GM12878 (cell line): ENCODE measurements around the gene APPBP2. TPM values are rescaled to one million over a fixed set of nuclear protein-coding genes. Genes with fewer than 3 reads are reported as not detected.

Experiments
- CREM ChIP-seq: IDR thresholded peaks from 2 replicates; pipeline ENCODE4 v1.6.1; 2014; ENCODE audit warnings: antibody characterized with exemption, low read depth
- EP300 ChIP-seq, 2 experiments: fragments of 150-350 bp in 1 of 2; IDR thresholded peaks; 2 replicates each; pipeline ENCODE4 v1.6.1; 2011 to 2012; ENCODE audit warnings: low read depth in 2 of 2, low read length in 2 of 2, borderline replicate concordance in 1 of 2, improper control_type of control experiment in 1 of 2, inconsistent platforms in 1 of 2; ENCODE audit not compliant: control insufficient read depth in 1 of 2
- EZH2 ChIP-seq: IDR thresholded peaks from 2 replicates; pipeline ENCODE4 v1.6.1; 2012; ENCODE audit warnings: low read depth, mild to moderate bottlenecking, control low read depth, inconsistent platforms, low read length, borderline replicate concordance; ENCODE audit not compliant: control insufficient read depth
- FOS ChIP-seq: IDR thresholded peaks from 3 replicates; pipeline ENCODE4 v1.6.1; 2011; ENCODE audit warnings: borderline replicate concordance; ENCODE audit not compliant: insufficient read length; ENCODE audit errors: extremely low read depth
- IKZF1 ChIP-seq: fragments of 450-650 bp; conservative IDR thresholded peaks from 2 replicates; pipeline ENCODE4 v1.6.1; 2017; ENCODE audit warnings: antibody characterized with exemption, mild to moderate bottlenecking
- MTA2 ChIP-seq: fragments of 450-650 bp; IDR thresholded peaks from 2 replicates; pipeline ENCODE4 v1.6.1; 2016; ENCODE audit warnings: low read depth, mild to moderate bottlenecking, moderate library complexity
- MTA3 ChIP-seq: IDR thresholded peaks from 2 replicates; pipeline ENCODE4 v1.6.1; 2012; ENCODE audit warnings: low read length, inconsistent platforms, borderline replicate concordance
- NRF1 ChIP-seq: conservative IDR thresholded peaks from 2 replicates; pipeline ENCODE4 v1.6.1; 2011; ENCODE audit warnings: mild to moderate bottlenecking, low read depth, low read length, improper control_type of control experiment
- PKNOX1 ChIP-seq: fragments of 450-650 bp; IDR thresholded peaks from 2 replicates; pipeline ENCODE4 v1.6.1; 2016; ENCODE audit warnings: mild to moderate bottlenecking
- PML ChIP-seq: IDR thresholded peaks from 2 replicates; pipeline ENCODE4 v1.6.1; 2012; ENCODE audit warnings: low read length, inconsistent platforms
- POLR2AphosphoS2 ChIP-seq: IDR thresholded peaks from 2 replicates; pipeline ENCODE4 v1.6.1; 2011; ENCODE audit warnings: low read depth, mild to moderate bottlenecking, low read length, improper control_type of control experiment, moderate library complexity
- POLR2AphosphoS5 ChIP-seq: IDR thresholded peaks from 2 replicates; pipeline ENCODE4 v1.6.1; 2011; ENCODE audit warnings: mild to moderate bottlenecking, low read length, inconsistent platforms
- SMARCA5 ChIP-seq: fragments of 450-650 bp; IDR thresholded peaks from 2 replicates; pipeline ENCODE4 v1.6.1; 2017; ENCODE audit warnings: mild to moderate bottlenecking
- STAT1 ChIP-seq: fragments of 450-650 bp; conservative IDR thresholded peaks from 2 replicates; pipeline ENCODE4 v1.6.1; 2014; ENCODE audit warnings: antibody characterized with exemption, mild to moderate bottlenecking
- TAF1 ChIP-seq: IDR thresholded peaks from 2 replicates; pipeline ENCODE4 v1.6.1; 2011; ENCODE audit warnings: mild to moderate bottlenecking, low read depth, low read length, borderline replicate concordance
- TBL1XR1 ChIP-seq: IDR thresholded peaks from 2 replicates; pipeline ENCODE4 v1.6.1; 2012; ENCODE audit warnings: low read depth, low read length, improper control_type of control experiment
- ZNF207 ChIP-seq: fragments of 450-650 bp; IDR thresholded peaks from 2 replicates; pipeline ENCODE4 v1.6.1; 2014; ENCODE audit warnings: antibody characterized with exemption, mild to moderate bottlenecking, borderline replicate concordance
- ZNF217 ChIP-seq: fragments of 450-650 bp; IDR thresholded peaks from 2 replicates; pipeline ENCODE4 v1.6.1; 2017; ENCODE audit warnings: antibody characterized with exemption, mild to moderate bottlenecking
- ZNF384 ChIP-seq: IDR thresholded peaks from 2 replicates; pipeline ENCODE4 v1.6.1; 2012; ENCODE audit warnings: low read depth, mild to moderate bottlenecking, low read length, improper control_type of control experiment, borderline replicate concordance
- polyA plus RNA-seq, 11 experiments: library from polyadenylated mRNA; depleted of rRNA in 4 of 11; unstranded in 6 of 11; stranded (reverse) in 5 of 11; fragments of >200 nt; fragmentation: Nextera tagmentation in 4 of 11; fragmentation: Illumina TruSeq in 1 of 11; extraction: Ambion mirVana in 4 of 11; extraction: Trizol in 1 of 11; gene quantifications; 1 replicate in 1 of 11; 2 replicates in 10 of 11; pipeline versions ENCODE4 v1.2.1 to v1.2.3, GENCODE V29; 2011 to 2016; ENCODE audit warnings: inconsistent platforms in 2 of 11, missing spikeins in 2 of 11, low read depth in 1 of 11
- total RNA-seq, 4 experiments: library from RNA; depleted of rRNA in 3 of 4; stranded (reverse); fragments of >200 nt in 3 of 4; fragmentation: Illumina TruSeq in 1 of 4; extraction: Trizol in 1 of 4; gene quantifications; 2 replicates each; pipeline versions ENCODE4 v1.2.1 to v1.2.3, GENCODE V29; 2013 to 2021
- TF ChIP-seq, protein P1 (sequence below): fragments of 450-650 bp; IDR thresholded peaks from 2 replicates; pipeline ENCODE4 v1.6.1; 2017; ENCODE audit warnings: antibody characterized with exemption, mild to moderate bottlenecking, moderate library complexity
- TF ChIP-seq, protein P2 (sequence below): IDR thresholded peaks from 2 replicates; pipeline ENCODE4 v1.6.1; 2011; ENCODE audit warnings: low read depth, mild to moderate bottlenecking, low read length, moderate library complexity, borderline replicate concordance; ENCODE audit errors: extremely low read depth
- TF ChIP-seq, protein P3 (sequence below): fragments of 450-650 bp; IDR thresholded peaks from 2 replicates; pipeline ENCODE4 v1.6.1; 2017; ENCODE audit warnings: mild to moderate bottlenecking, moderate library complexity

APPBP2 gene
- total and polyA plus RNA-seq, 10 of the 15 experiments (the other 5 are each of a cell fraction or from before 2014, with no cell fraction given) = 4.3 to 30.8 (median 13.1) TPM

DNA sequence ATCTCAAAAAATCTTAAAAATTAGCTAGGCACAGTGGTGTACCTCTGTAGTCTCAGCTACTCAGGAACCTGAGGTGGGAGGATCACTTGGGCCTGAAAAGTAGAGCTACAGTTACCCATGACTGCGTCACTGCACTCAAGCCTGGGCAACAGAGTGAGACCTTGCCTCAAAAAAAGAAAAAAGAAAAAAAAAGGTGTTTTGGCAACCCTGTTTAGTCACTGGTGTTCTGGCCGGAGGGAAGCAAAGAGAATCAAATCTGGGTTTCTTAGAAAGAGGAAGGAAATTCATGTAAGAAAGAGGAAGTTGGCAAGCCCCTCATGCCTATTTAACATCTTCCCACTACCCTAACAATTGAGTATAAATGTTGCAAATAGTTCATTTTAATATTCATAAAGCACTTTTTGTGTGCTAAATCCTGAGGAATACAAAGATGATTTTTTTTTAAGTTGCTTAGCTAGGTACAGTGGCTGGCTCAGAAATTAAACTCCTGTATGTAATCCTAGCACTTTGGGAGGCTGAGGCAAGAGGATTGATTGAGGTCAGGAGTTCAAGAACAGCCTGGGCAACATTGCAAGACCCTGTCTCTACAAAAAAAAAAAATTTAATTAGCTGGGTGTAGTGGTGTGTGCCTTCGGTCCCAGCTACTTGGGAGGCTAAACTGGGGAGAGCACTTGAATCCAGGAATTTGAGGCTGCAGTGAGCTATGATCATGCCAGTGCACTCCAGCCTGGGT is 127.6 kb downstream of the APPBP2 start (continued):
- TF ChIP-seq, protein P1, sequence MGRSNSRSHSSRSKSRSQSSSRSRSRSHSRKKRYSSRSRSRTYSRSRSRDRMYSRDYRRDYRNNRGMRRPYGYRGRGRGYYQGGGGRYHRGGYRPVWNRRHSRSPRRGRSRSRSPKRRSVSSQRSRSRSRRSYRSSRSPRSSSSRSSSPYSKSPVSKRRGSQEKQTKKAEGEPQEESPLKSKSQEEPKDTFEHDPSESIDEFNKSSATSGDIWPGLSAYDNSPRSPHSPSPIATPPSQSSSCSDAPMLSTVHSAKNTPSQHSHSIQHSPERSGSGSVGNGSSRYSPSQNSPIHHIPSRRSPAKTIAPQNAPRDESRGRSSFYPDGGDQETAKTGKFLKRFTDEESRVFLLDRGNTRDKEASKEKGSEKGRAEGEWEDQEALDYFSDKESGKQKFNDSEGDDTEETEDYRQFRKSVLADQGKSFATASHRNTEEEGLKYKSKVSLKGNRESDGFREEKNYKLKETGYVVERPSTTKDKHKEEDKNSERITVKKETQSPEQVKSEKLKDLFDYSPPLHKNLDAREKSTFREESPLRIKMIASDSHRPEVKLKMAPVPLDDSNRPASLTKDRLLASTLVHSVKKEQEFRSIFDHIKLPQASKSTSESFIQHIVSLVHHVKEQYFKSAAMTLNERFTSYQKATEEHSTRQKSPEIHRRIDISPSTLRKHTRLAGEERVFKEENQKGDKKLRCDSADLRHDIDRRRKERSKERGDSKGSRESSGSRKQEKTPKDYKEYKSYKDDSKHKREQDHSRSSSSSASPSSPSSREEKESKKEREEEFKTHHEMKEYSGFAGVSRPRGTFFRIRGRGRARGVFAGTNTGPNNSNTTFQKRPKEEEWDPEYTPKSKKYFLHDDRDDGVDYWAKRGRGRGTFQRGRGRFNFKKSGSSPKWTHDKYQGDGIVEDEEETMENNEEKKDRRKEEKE = no peak
- TF ChIP-seq ZNF217 (0 out of 2 replicates have a peak, but pooled peaks have one; percentile 44), ZNF207 (no peak), POLR2AphosphoS5 (no peak), MTA2 (peak; percentile 72), TAF1 (no peak), SMARCA5 (0 out of 2 replicates have a peak, but pooled peaks have one; percentile 36), FOS (no peak), CREM (peak; percentile 23; the same call in 1 of the 2 replicates), NRF1 (no peak), EP300 (IDR thresholded peaks at IDR 0.05; ENCODE audit: borderline replicate concordance in 1 of 2, control insufficient read depth in 1 of 2, low read depth in 2 of 2, low read length in 2 of 2) (0 out of 4 replicates have a peak, but pooled peaks of 1 of the 2 experiments have one; percentile 19), IKZF1 (peak; percentile 52), MTA3 (no peak), ZNF384 (peak; percentile 83), POLR2AphosphoS2 (no peak), PML (no peak), TBL1XR1 (no peak), PKNOX1 (no peak), STAT1 (no peak), EZH2 (no peak)
- TF ChIP-seq, protein P2, sequence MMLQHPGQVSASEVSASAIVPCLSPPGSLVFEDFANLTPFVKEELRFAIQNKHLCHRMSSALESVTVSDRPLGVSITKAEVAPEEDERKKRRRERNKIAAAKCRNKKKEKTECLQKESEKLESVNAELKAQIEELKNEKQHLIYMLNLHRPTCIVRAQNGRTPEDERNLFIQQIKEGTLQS = no peak
- TF ChIP-seq, protein P3, sequence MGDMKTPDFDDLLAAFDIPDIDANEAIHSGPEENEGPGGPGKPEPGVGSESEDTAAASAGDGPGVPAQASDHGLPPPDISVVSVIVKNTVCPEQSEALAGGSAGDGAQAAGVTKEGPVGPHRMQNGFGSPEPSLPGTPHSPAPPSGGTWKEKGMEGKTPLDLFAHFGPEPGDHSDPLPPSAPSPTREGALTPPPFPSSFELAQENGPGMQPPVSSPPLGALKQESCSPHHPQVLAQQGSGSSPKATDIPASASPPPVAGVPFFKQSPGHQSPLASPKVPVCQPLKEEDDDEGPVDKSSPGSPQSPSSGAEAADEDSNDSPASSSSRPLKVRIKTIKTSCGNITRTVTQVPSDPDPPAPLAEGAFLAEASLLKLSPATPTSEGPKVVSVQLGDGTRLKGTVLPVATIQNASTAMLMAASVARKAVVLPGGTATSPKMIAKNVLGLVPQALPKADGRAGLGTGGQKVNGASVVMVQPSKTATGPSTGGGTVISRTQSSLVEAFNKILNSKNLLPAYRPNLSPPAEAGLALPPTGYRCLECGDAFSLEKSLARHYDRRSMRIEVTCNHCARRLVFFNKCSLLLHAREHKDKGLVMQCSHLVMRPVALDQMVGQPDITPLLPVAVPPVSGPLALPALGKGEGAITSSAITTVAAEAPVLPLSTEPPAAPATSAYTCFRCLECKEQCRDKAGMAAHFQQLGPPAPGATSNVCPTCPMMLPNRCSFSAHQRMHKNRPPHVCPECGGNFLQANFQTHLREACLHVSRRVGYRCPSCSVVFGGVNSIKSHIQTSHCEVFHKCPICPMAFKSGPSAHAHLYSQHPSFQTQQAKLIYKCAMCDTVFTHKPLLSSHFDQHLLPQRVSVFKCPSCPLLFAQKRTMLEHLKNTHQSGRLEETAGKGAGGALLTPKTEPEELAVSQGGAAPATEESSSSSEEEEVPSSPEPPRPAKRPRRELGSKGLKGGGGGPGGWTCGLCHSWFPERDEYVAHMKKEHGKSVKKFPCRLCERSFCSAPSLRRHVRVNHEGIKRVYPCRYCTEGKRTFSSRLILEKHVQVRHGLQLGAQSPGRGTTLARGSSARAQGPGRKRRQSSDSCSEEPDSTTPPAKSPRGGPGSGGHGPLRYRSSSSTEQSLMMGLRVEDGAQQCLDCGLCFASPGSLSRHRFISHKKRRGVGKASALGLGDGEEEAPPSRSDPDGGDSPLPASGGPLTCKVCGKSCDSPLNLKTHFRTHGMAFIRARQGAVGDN = 0 out of 2 replicates have a peak, but pooled peaks have one; percentile 13
